GM12878 (cell line): ENCODE measurements around the gene YBX2. TPM values are rescaled to one million over a fixed set of nuclear protein-coding genes. Genes with fewer than 3 reads are reported as not detected.

Experiments used
- ATAC-seq: fragments of 200-7000 bp; cut with Tn5 transposase; 3 replicates; pipeline ENCODE4 v1.9.1; 2020; ENCODE audit warnings: mild to moderate bottlenecking, moderate library complexity
- BruUV-seq: library from RNA; stranded (reverse); fragments of 400-500 nt; replicated peaks from 2 replicates; lab custom pipeline; 2021; lab: Mats Ljungman, UMichigan
- CTCF ChIA-PET: fragments of 300-600 bp; sonication (Branson Sonifier 250); formaldehyde crosslinking; extraction: SDS; loops from one replicate; lab custom pipeline; 2021; ENCODE audit warnings: inconsistent platforms; lab: Yijun Ruan, JAX
- POLR2A ChIA-PET: fragments of 350-600 bp; formaldehyde crosslinking; extraction: SDS; loops from one replicate; lab custom pipeline; 2021; ENCODE audit warnings: inconsistent platforms; lab: Charles Lee
- RAD21 ChIA-PET: fragments of 300-600 bp; sonication (Branson Sonifier 250); formaldehyde crosslinking; loops from one replicate; lab custom pipeline; 2023; ENCODE audit warnings: antibody characterized with exemption; ENCODE audit not compliant: unreplicated experiment; lab: Charles Lee
- SMC1A ChIA-PET: fragments of 300-600 bp; sonication (Branson Sonifier 250); formaldehyde crosslinking; loops from one replicate; lab custom pipeline; 2023; ENCODE audit not compliant: unreplicated experiment, uncharacterized antibody; lab: Charles Lee
- DNase-seq: peaks from one replicate; pipeline ENCODE4 v3.0.0-alpha.2; 2011; ENCODE audit warnings: low read depth, low spot score
- FAIRE-seq: peaks from 3 replicates; lab custom pipeline; 2011; peaks lifted over from hg19 to GRCh38; lab: Jason Lieb, UNC
- H2AFZ ChIP-seq: 2 replicates; pipeline ENCODE4 v1.6.0; 2011; ENCODE audit warnings: low read depth, low read length, control low read depth; ENCODE audit not compliant: control insufficient read depth
- H3K27ac ChIP-seq: 2 replicates; pipeline ENCODE4 v1.5.1; 2011; ENCODE audit warnings: control low read depth; ENCODE audit not compliant: control insufficient read depth, insufficient read depth
- H3K27me3 ChIP-seq, 2 experiments: replicated peaks in 1 of 2; 2 replicates each; pipeline versions ENCODE4 v1.6.0 to v1.6.1; 2011; ENCODE audit warnings: low read length in 1 of 2; ENCODE audit not compliant: control insufficient read depth in 2 of 2, insufficient read depth in 2 of 2
- H3K36me3 ChIP-seq, 2 experiments: 2 replicates each; pipeline ENCODE4 v1.5.1; 2011; ENCODE audit warnings: low read length in 1 of 2; ENCODE audit not compliant: control insufficient read depth in 2 of 2, insufficient read depth in 2 of 2
- H3K4me1 ChIP-seq: 2 replicates; pipeline ENCODE4 v1.6.1; 2011; ENCODE audit warnings: mild to moderate bottlenecking, low read length, moderate library complexity, mixed read lengths; ENCODE audit not compliant: control insufficient read depth, insufficient read depth
- H3K4me2 ChIP-seq: 2 replicates; pipeline ENCODE4 v1.6.0; 2011; ENCODE audit warnings: control low read depth; ENCODE audit not compliant: control insufficient read depth, insufficient read depth
- H3K4me3 ChIP-seq: fragments of 200-600 bp; sonication (generic); 2 replicates; pipeline ENCODE4 v1.5.1; 2016
- H3K79me2 ChIP-seq: 2 replicates; pipeline ENCODE4 v1.6.0; 2011; ENCODE audit warnings: low read length; ENCODE audit not compliant: control insufficient read depth, insufficient read depth
- H3K9ac ChIP-seq: 2 replicates; pipeline ENCODE4 v1.8.0; 2011; ENCODE audit warnings: low read length, control low read depth, mixed read lengths; ENCODE audit not compliant: control insufficient read depth, insufficient read depth
- H3K9me3 ChIP-seq: replicated peaks from 3 replicates; pipeline ENCODE4 v1.5.1; 2011; ENCODE audit warnings: mild to moderate bottlenecking, low read length; ENCODE audit not compliant: control insufficient read depth, insufficient read depth
- H4K20me1 ChIP-seq: 2 replicates; pipeline ENCODE4 v1.6.0; 2011; ENCODE audit not compliant: control insufficient read depth, insufficient read depth
- BACH1 ChIP-seq: fragments of 450-650 bp; IDR thresholded peaks from 2 replicates; pipeline ENCODE4 v1.6.1; 2017; ENCODE audit warnings: mild to moderate bottlenecking, borderline replicate concordance
- CHD4 ChIP-seq: fragments of 200-600 bp; sonication (generic); IDR thresholded peaks from 2 replicates; pipeline ENCODE4 v1.6.1; 2016; ENCODE audit warnings: mild to moderate bottlenecking
- JUNB ChIP-seq: IDR thresholded peaks from 2 replicates; pipeline ENCODE4 v1.6.1; 2016; ENCODE audit warnings: antibody characterized with exemption, mild to moderate bottlenecking
- NR2F1 ChIP-seq: fragments of 450-650 bp; conservative IDR thresholded peaks from 2 replicates; pipeline ENCODE4 v1.6.1; 2017; ENCODE audit warnings: mild to moderate bottlenecking
- POU2F2 ChIP-seq: IDR thresholded peaks from 3 replicates; pipeline ENCODE4 v1.6.1; 2011; ENCODE audit warnings: low read depth, mild to moderate bottlenecking, low read length, borderline replicate concordance
- RAD51 ChIP-seq: fragments of 450-650 bp; IDR thresholded peaks from 2 replicates; pipeline ENCODE4 v1.6.1; 2016; ENCODE audit warnings: moderate library complexity, mild to moderate bottlenecking, inconsistent platforms
- RELB ChIP-seq: fragments of 450-650 bp; IDR thresholded peaks from 2 replicates; pipeline ENCODE4 v1.6.1; 2017; ENCODE audit warnings: low read depth, mild to moderate bottlenecking, moderate library complexity
- REST ChIP-seq: IDR thresholded peaks from 2 replicates; pipeline ENCODE4 v1.6.1; 2012; ENCODE audit warnings: mild to moderate bottlenecking, low read depth, low read length
- SIN3A ChIP-seq: IDR thresholded peaks from 2 replicates; pipeline ENCODE4 v1.6.1; 2012; ENCODE audit warnings: low read depth, low read length, improper control_type of control experiment
- TCF7 ChIP-seq: IDR thresholded peaks from 2 replicates; pipeline ENCODE4 v1.6.1; 2014; ENCODE audit warnings: antibody characterized with exemption, borderline replicate concordance
- WGBS: methylation state at CpG from one replicate; pipeline ENCODE4 v1.1.6; 2016; ENCODE audit warnings: low lambda C conversion rate; ENCODE audit not compliant: insufficient replicate concordance, insufficient coverage; ENCODE audit errors: missing lambda C conversion rate; 5-methylcytosine and 5-hydroxymethylcytosine counted together
- in situ Hi-C: fragments of 300-500 bp; cut with MboI; formaldehyde crosslinking; loops from 9 replicates; pipeline ENCODE4 v1.14.3; 2018; ENCODE audit warnings: mixed read lengths
- intact Hi-C: fragments of 100-400 bp; cut with micrococcal nuclease; formaldehyde crosslinking; loops from one replicate; pipeline ENCODE4 v1.14.2; 2022; ENCODE audit not compliant: unreplicated experiment
- polyA plus RNA-seq, 11 experiments: library from polyadenylated mRNA; depleted of rRNA in 4 of 11; unstranded in 6 of 11; stranded (reverse) in 5 of 11; fragments of >200 nt; fragmentation: Nextera tagmentation in 4 of 11; fragmentation: Illumina TruSeq in 1 of 11; extraction: Ambion mirVana in 4 of 11; extraction: Trizol in 1 of 11; gene quantifications; 1 replicate in 1 of 11; 2 replicates in 10 of 11; pipeline versions ENCODE4 v1.2.1 to v1.2.3, GENCODE V29; 2011 to 2016; ENCODE audit warnings: inconsistent platforms in 2 of 11, missing spikeins in 2 of 11, low read depth in 1 of 11
- total RNA-seq, 4 experiments: library from RNA; depleted of rRNA in 3 of 4; stranded (reverse); fragments of >200 nt in 3 of 4; fragmentation: Illumina TruSeq in 1 of 4; extraction: Trizol in 1 of 4; gene quantifications; 2 replicates each; pipeline versions ENCODE4 v1.2.1 to v1.2.3, GENCODE V29; 2013 to 2021

YBX2 gene
- total and polyA plus RNA-seq, 10 of the 15 experiments (the other 5 are each of a cell fraction or from before 2014, with no cell fraction given) = not detected

- WGBS = 77% methylated on average over 12 of the region's 17 CpGs
- ChIA-PET SMC1A (interaction anchor here (3.5 kb wide), 1 partner anchor 9 kb away, joined by 21 read pairs; the partner anchor contains the start of gene ACAP1), POLR2A (interaction anchor here (3.2 kb wide), 1 partner anchor 9 kb away, joined by 21 read pairs; the partner anchor contains the start of gene ACAP1), CTCF (interaction anchor here (5.1 to 7.9 kb wide), 2 partner anchors 10 to 17 kb away, joined by 46 to 49 read pairs; partner anchors contain the start of gene ACAP1), RAD21 (interaction anchor here (1.5 to 2.2 kb wide), 2 partner anchors 9 to 26 kb away, joined by 3 to 10 read pairs; partner anchors contain the start of gene ACAP1)
- Histone ChIP-seq H3K27me3 (no peaks in the 10 kb centered on the region), H3K4me3 (no peak overlapping the region), H3K27ac (no peak overlapping the region), H3K36me3 (peaks cover 6 to 17% of the 10 kb centered on the region in 2 experiments; a peak in 3 of 4 replicates), H3K79me2 (peaks cover 17% of the 10 kb centered on the region), H3K9me3 (no peaks in the 10 kb centered on the region), H3K4me1 (peaks cover 27% of the 10 kb centered on the region), H3K9ac (0 out of 2 replicates have a peak overlapping the region, but pooled peaks have one; percentile 21), H3K4me2 (peak overlapping the region; percentile 66), H2AFZ (no peak overlapping the region), H4K20me1 (no peaks in the 10 kb centered on the region)
- intact Hi-C loops (no loop called here), in situ Hi-C loops (no loop called here)
- DNase-seq (no peak), FAIRE-seq (no peak), ATAC-seq (no peak)
- TF ChIP-seq NR2F1 (no peak), TCF7 (no peak), CHD4 (no peak), SIN3A (no peak), RAD51 (no peak), RELB (no peak), JUNB (no peak), POU2F2 (no peak), REST (no peak), BACH1 (no peak)
- BruUV-seq = no TSS peak
Measured at GRCh38 chr17:7327501-7327900, 33.1 kb upstream of the YBX2 start.
